NCI-H1694 (cell line): ENCODE measurements around the gene THUMPD2.
"Not testable (repeated sequence)": the region's sequence is repeated elsewhere in the genome, so short reads cannot be mapped to it uniquely, and the experiment has no call there.

Source experiments
- DNase-seq: peaks from one replicate; lab custom pipeline; 2025; lab: John Stamatoyannopoulos, UW

The THUMPD2 gene, protein sequence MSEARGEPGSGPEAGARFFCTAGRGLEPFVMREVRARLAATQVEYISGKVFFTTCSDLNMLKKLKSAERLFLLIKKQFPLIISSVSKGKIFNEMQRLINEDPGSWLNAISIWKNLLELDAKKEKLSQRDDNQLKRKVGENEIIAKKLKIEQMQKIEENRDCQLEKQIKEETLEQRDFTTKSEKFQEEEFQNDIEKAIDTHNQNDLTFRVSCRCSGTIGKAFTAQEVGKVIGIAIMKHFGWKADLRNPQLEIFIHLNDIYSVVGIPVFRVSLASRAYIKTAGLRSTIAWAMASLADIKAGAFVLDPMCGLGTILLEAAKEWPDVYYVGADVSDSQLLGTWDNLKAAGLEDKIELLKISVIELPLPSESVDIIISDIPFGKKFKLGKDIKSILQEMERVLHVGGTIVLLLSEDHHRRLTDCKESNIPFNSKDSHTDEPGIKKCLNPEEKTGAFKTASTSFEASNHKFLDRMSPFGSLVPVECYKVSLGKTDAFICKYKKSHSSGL

DNA sequence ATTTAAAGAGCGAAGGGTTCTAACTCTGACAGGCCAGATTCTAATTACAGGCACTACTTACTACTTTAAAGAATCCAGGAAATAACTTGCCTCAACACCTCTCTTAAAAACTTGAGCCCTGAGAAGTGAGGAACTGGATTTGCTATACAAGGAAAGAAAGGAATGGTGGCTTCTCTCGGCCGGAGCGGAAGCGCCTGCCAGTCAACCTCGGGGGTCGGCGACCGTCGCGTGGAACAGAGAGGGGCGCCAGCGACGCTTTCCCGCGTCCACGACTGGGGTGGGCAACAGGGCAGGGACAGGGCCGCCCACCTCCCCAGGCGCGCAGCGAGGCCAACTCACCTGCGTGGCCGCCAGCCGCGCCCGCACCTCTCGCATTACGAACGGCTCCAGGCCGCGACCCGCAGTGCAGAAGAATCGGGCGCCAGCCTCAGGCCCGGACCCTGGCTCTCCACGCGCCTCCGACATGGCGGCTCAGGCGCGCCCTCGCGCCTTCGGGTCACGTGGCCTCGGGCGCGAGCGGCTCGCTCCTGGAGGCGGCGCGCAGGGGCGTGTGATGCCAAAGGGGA lies at the start of gene THUMPD2:
Gene THUMPD2, minus strand, starts transcription at position 484 of the 566 bp plus-strand sequence. Its CDS starts 19 bp downstream, at position 465.
- peak; percentile 46 for DNase-seq

DNA sequence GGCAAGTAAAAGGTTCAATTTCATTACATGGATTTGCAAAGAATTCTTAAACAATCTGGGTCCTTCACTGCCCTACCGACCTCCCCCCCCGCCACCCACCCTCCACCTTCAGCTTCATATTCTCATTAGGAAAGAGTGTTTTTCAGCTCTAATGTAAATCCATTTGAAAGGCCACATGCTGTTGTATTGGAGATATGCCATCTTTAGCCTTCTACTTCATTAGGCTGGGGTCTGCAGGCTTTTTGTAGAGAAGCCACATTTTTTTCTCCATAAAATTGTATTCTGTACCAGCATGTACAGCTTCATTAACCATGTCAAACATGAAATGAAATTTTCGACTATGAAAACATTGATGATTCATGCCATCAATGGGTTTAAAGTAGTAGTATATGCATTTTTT lies 42.8 kb upstream of the THUMPD2 start:
- peak; percentile 92 for DNase-seq

DNA sequence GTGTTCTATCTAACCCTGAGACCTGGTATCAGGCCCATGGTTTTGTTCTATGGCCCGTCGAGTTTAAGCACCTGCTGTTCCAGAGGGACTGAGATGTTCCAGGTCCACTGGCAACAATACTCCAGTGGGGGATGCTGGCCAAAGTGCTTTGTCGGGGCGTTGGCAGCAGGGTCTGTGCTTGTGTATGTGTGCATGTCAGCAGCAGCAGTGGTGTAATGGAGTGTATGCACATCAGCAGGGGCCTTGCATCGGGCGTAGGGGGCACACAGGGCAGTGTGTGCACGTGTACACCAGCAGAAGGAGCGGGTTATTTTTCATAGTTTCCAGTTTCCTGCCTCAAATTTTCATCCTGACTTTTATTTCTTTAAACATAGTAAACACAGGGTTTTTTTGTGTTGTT lies 37.8 kb upstream of the THUMPD2 start:
- DNase-seq = no peak

DNA sequence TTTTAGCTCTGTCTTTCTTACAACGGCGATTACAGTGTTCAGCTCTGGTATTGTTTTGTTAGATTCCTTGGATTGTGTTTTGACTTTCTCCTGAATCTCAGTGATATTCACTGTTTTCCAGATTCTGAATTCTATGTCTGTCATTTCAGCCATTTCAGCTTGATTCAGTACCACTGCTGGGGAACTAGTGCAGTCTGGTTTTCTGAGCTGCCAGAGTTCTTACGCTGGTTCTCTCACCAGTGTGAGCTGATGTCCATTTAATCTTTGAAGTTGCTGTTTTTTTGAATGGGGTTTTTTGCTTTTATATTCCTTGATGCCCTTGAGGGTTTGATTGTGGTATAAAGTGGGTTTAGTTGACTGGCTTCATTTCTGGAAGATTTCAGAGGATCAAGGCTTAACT lies 37.4 kb upstream of the THUMPD2 start:
- DNase-seq = no peak

DNA sequence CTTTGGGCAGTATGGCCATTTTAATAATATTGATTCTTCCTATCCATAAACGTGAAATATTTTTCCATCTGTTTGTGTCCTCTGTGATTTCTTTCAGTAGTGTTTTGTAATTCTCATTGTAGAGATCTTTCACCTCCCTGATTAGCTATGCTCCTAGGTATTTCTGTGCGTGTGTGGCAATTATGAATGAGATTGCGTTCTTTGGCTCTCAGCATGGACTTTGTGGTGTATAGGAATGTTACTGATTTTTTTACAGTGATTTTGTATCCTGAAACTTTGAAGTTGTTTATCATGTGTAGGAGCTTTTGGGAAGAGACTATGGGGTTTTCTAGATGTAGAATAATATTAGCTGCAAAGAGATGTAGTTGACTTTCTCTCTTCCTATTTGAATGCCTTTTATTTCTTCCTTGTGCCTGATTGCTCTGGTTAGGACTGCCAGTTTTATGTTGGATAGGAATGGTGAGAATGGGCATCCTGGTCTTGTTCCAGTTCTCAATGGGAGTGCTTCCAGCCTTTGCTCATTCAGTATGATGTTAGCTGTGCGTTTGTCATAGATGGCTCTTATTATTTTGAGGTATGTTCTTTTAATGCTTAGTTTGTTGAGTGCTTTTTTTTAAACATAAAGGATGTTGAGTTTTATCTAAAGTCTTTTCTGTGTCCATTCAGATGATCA lies 27.0 kb upstream of the THUMPD2 start:
- no peak for DNase-seq

DNA sequence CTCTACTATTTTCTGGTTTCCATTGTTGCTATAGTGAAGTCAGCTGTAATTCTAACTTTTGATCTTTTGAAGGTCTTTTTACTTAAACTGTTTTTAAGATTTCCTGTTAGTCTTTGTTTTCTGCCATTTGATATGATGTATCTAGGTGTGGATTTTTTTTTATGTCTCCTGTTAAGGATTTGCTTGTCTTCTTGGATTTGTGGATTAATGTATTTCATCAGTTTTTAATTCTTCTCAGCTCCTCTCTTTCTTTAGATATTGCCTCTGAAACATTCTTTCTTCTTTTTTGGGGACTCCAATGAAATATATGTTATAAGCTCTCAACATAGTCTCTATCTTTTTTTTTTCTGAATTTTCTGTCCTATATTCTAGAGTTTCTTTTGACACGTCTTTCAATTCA lies 24.8 kb upstream of the THUMPD2 start:
- no peak for DNase-seq

DNA sequence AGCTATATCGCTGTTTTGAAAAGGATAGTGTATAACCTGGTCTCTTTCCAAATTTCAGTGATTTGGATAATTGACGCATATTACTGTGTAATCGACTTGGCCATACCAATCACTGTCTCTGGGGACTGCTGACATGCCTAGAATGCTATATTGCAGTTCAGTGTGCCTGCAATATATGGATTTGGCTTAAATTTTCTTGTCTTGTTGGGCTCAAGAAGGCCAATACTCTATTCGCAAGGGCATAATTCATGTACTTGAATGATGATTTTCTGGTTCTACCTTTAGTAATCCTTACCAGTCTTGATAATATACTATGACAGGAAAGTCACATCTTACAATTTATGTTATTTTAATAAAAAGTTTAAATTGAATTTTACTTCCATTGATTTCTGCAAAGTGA lies 21.7 kb upstream of the THUMPD2 start:
- no peak for DNase-seq

DNA sequence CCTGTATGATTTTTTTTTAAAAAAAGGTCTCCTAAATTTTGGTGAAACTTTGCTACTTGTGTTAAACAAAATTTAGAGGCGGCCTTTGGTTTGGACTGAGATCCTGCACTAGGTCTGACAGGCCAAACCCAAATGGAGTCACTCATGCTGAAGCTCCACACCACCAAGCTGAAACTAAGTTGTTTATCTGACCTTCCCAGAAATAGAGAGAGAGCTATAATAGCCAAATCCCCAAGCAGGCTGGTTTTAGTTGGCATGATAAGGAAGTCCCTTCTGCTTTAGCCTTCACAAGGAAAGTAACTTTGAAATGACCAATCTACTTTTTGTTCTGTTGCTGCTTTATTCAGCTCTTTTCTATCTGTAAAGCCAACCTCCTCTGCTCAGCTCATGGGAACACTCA lies 17.1 kb upstream of the THUMPD2 start:
- no peak for DNase-seq

DNA sequence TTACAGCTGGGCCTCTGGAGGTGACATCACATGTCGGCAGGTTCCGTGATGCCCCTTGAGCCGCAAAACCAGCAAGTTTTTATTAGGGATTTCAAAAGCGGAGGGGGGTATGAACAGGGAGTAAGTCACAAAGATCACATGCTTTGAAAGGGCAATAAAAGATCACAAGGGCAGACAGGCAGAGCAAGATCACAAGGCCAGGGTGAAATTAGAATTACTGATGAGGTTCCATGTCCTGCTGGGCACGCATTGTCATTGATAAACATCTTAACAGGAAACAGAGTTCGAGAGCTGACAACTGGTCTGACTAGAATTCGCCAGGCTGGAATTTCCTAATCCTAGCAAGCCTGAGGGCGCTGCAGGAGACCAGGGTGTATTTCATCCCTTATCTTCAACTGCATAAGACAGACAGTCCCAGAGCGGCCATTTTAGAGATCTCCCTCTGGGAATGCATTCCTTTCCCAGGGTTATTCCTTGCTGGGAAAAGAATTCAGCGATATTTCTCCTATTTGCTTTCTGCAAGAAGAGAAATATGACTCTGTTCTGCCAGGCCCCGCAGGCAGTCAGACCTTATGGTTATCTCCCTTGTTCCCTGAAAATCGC lies 11.3 kb upstream of the THUMPD2 start:
- not testable (repeated sequence) for DNase-seq

DNA sequence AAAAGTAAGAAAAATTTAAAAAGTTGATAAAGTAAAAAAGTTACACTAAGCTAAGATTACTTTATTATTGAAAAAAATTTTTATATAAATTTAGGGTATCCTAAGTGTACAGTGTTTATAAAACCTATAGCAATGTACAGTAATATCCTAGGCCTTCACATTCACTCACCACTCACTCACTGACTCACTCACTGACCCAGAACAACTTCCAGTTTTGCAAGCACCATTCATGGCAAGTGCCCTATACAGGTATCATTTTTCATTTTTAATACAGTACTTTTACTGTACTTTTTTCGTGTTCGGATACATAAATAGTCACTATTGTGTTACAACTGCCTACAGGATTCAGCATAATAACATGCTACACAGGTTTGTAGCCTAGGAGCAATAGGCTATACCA lies 8.9 kb upstream of the THUMPD2 start:
- DNase-seq = no peak

DNA sequence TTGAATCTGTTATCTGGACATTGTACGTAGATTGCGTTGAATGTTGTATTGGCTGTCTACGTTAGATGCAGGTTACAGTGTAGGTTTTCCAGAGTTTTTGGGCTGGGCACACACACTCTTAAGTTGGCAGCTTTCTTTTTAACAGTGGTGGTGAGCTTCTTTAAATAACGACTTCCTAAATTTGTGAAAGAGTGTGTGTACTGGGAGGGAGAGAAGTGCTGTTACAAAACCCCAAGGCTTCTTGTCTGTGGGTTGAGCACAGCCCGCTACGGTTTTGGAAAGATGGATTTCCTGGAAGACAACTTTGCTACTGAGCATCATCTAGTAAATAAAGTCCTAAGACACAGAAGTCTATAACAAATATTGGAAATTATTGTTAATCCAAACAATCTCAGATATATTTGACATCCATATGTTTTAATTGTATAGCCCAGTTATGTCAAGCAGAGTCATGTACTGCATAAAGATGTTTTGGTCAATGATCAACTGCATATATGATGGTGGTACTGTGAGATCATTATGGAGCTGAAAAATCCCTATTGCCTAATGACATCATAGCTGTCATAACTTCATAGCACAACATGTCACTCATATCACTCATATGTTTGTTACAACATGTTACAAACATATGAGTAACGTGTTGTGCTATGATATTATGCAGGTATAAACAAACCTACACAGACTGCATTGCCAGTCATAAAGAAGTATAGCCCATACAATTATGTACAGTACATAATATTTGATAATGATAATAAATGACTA lies 7.9 kb upstream of the THUMPD2 start:
- DNase-seq = no peak

DNA sequence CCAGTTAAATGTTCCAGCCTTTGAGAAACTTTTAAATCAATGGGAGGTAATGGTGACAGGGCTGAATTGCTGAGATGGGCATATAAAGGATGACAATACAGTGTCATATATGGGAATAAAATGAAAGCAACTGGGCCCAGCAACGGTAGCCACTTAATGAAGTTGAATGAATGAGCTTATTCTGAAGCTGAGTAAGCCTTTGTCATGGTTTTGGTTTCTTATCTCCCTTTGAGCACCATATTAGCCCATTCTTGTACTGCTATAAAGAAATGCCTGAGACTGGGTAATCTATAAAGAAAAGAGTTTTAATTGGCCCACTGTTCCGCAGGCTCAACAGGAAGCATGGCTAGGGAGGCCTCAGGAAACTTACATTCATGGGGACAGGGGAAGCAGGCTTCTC lies 3.5 kb upstream of the THUMPD2 start:
- DNase-seq = no peak

DNA sequence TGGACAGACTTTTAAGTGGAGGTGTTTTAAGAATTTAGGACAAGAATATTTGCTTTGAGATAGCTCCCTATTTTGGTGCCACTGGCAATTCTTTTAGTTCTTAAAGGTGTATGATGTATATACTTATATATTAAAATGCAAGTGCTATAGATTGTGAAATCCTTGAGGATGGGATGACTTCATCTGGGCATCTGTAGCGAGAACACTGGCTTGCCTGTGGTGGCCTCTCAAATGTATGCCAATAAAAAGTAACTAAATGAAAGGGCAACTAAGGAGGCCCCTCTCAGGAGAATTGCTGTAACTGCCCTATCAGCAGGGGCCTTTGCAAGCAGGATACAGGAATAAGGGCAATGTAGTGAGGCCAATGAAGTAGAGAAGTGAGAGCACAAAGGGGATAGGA lies 2.6 kb upstream of the THUMPD2 start:
- DNase-seq = no peak

DNA sequence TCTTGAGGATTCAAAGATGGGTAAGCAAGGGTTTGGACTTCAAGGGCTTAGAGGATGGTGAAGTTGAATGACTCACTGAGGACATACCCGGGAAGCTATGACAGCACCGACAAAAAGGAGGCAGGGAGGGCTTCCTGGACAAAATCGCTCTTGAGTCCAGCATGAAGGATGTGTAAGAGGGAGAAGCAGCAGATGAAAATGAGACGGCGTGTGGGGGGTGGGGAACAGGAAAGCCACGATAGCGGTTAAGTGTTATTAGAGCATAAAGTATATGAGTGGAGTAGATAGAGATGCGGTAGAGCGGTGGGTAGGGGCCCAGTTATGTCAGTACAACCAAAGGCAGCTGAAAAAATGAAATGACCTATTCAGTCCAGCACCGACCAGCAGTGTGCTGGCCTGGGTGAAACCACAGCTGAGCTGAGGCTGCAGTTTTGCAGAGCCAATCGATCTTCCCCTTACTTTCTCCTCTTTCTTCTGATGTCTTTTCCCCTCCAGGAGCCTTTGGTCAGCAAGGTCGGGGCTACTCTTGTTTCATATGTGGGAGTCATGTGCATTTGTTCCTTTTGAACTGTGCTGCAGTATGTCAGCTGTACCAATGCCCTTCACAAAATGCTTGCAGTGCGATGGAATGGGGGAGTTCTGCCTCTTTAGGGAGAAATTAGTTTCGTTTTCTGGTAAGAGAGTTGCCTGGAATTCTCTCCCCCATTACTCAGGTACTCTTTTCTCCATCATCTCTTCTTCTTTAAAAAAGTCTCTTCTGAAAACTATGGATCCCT lies 2.0 kb upstream of the THUMPD2 start:
- DNase-seq = no peak

DNA sequence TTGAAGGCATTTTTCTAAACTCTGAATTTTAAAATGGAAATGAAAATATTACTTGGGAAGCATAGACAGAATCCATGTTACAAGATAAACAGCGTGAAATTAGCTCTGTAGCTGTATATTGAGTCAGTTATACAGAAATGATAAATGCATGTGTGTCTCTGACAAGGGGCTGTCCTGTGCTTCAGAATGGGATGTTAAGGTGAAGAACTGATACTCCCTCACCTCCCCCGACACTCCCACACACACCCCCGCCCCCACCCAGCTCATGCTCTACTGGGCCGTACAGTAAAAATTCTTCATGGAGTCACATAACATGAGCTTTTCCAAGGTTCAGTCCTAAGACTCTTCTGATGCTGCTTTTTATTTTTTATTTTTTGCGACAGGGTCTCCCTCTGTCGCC lies 869 bp upstream of the THUMPD2 start:
- no peak for DNase-seq

DNA sequence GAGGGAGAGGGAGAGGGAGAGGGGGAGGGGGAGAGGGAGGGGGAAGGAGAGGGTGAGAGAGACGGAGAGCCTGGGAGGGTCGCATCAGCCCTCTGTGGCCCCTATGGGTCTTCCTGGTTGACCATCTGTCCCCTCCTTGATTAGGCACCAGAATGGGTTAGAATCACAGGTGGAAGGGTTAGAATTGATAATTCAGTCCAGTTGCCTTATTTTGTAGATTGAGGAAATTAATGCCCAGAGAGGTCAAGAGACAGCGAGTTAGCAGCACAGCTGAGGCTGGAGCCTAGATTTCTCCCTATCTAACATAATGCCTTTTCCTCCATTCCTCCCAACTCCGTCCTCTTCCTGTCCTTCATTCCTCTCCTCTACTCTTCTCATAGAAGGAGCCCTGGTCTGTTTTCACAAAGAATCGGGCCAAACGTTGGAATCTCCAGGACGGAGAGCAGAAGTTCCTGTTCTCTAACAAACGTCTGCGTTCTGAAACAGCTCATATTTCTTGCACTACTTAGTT lies 338 bp upstream of the THUMPD2 start:
- no peak for DNase-seq

DNA sequence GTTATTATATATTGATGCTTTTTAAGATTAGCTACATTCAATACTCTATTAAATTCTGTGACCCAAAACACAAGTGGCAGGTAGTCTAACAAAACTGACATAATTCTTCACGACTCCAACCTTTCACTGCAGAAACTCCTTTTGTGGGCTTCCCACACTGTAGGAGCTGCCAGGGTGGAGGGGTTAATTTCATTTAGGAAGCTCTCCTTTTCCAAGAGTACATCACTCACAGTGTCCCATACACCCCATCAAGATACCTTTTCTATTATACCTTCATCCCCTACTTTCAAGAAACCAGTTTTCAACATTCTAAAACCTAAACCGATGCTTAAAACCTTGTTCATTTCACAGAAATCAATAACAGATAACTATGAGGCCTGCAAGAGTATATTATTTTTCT lies 825 bp downstream of the THUMPD2 start:
- peak; percentile 1 for DNase-seq

DNA sequence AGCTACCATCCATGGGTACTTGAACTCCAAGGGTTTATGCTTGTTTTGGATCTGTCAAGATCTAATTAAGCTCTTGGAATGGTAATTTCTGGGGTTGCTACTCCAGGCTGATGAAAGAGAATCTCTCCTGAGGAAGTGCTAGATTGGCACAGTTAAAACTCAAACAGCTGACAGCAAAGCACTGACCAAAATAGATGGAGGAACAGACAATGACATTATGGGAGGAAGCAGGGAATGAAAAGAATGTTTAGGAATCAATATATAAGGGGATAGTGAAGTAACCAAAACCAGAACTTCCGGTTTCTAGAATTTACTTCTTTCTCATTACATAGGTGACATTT lies 6.3 kb downstream of the THUMPD2 start:
- DNase-seq = no peak

DNA sequence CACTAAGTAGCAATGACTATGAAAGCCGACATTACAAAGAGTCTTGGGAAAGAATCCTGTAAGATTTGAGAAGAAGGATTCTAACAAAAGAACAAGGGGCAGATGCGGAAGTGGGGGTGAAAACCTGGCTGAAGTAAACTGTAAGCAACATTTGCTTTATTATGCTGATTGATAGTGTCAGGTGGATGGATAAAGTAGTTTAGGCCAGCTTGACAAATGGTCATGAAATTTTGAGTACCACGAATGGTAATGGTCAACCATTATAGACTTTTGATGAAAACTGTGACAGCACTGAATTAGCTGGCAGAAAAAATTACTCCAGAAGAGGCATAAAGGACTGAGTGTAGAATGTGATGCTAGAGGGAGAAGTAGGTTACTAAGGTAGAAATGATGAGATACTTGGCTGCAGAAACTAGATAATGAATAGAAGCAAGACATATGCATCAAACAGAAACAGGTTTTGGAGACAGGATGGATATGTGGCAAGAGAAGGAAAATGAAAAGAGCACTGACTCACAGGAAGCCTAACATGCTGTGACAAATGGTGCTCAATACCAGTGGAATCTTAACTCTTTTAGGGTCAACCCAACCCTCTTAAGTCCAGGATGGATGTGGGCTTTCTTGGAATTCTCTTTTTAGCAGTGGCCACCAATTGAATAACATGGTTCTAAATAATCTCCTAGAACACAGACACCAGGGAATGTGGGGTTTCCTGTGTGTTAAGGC lies 6.8 kb downstream of the THUMPD2 start:
- no peak for DNase-seq

DNA sequence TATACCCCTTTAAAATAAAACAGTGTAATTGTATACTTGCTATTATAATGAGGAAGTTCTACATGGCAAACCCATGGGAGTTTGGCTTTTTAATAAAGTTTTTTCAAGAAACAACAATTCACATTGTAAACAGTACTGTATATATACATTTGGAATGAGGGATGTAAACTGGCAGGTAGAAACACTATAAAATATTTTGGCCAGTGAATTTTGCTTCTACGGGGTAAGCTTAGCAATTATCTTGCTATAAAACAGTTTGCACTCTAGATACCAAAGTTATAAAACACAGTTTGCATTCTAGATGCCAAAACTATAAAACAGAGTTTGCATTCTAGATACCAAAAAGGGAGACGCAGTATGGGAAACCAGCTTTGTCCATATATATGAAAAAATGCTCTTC lies 16.6 kb downstream of the THUMPD2 start:
- no peak for DNase-seq
